SK-N-SH treated with all-trans-retinoic acid at 6 μM for 48 hours (cell line): ENCODE measurements around the gene DNER.

ENCODE experiments used
- ATAC-seq: fragments of 200-7000 bp; cut with Tn5 transposase; 3 replicates; pipeline ENCODE4 v1.9.1; 2020; ENCODE audit warnings: mild to moderate bottlenecking, moderate library complexity
- BACH2 ChIP-seq: fragments of 250-450 bp; sonication (Bioruptor Pico); IDR thresholded peaks from 2 replicates; pipeline ENCODE4 v1.9.0; 2021; ENCODE audit warnings: mild to moderate bottlenecking, borderline replicate concordance
- CSRNP3 ChIP-seq: fragments of 250-450 bp; sonication (Bioruptor Pico); IDR thresholded peaks from 2 replicates; pipeline ENCODE4 v1.5.1; 2021; ENCODE audit warnings: mild to moderate bottlenecking, moderate library complexity
- GLIS3 ChIP-seq: fragments of 250-450 bp; sonication (Bioruptor Pico); IDR thresholded peaks from 2 replicates; pipeline ENCODE4 v1.5.0; 2020; ENCODE audit warnings: mild to moderate bottlenecking, moderate library complexity
- ISL1 ChIP-seq: fragments of 250-450 bp; sonication (Bioruptor Pico); IDR thresholded peaks from 2 replicates; pipeline ENCODE4 v2.1.2; 2022; ENCODE audit warnings: mild to moderate bottlenecking, moderate library complexity
- SNAI2 ChIP-seq: fragments of 250-450 bp; sonication (Bioruptor Pico); IDR thresholded peaks from 2 replicates; pipeline ENCODE4 v1.5.0; 2020; ENCODE audit warnings: mild to moderate bottlenecking, moderate library complexity
- TSHZ2 ChIP-seq: fragments of 250-450 bp; sonication (Bioruptor Pico); IDR thresholded peaks from 2 replicates; pipeline ENCODE4 v1.5.0; 2020; ENCODE audit warnings: mild to moderate bottlenecking, moderate library complexity
- ZC3H10 ChIP-seq: fragments of 250-450 bp; sonication (Bioruptor Pico); IDR thresholded peaks from 2 replicates; pipeline ENCODE4 v1.5.1; 2021; ENCODE audit warnings: mild to moderate bottlenecking, moderate library complexity
- ZFP3 ChIP-seq: fragments of 250-450 bp; sonication (Bioruptor Pico); IDR thresholded peaks from 2 replicates; pipeline ENCODE4 v1.5.0; 2020; ENCODE audit warnings: mild to moderate bottlenecking, moderate library complexity
- ZFP30 ChIP-seq: fragments of 450-650 bp; formaldehyde crosslinking; IDR thresholded peaks from 2 replicates; pipeline ENCODE4 v1.5.0; 2022; ENCODE audit warnings: mild to moderate bottlenecking, moderate library complexity
- ZNF70 ChIP-seq: fragments of 450-650 bp; formaldehyde crosslinking; IDR thresholded peaks from 2 replicates; pipeline ENCODE4 v1.5.0; 2020; ENCODE audit warnings: mild to moderate bottlenecking, moderate library complexity
- ZNF8 ChIP-seq: fragments of 450-650 bp; formaldehyde crosslinking; IDR thresholded peaks from 2 replicates; pipeline ENCODE4 v1.5.0; 2020; ENCODE audit warnings: mild to moderate bottlenecking, moderate library complexity
- TF ChIP-seq, protein P1 (sequence below): fragments of 250-450 bp; sonication (Bioruptor Pico); IDR thresholded peaks from 2 replicates; pipeline ENCODE4 v1.8.0; 2021; ENCODE audit warnings: low read depth, mild to moderate bottlenecking, moderate library complexity, borderline replicate concordance
- TF ChIP-seq, protein P2 (sequence below): fragments of 250-450 bp; sonication (Bioruptor Pico); IDR thresholded peaks from 2 replicates; pipeline ENCODE4 v1.8.0; 2020; ENCODE audit warnings: mild to moderate bottlenecking, moderate library complexity, borderline replicate concordance
- TF ChIP-seq, protein P3 (sequence below): fragments of 250-450 bp; sonication (Bioruptor Pico); IDR thresholded peaks from 2 replicates; pipeline ENCODE4 v1.5.1; 2020; ENCODE audit warnings: low read depth, mild to moderate bottlenecking, moderate library complexity

DNER gene

DNA sequence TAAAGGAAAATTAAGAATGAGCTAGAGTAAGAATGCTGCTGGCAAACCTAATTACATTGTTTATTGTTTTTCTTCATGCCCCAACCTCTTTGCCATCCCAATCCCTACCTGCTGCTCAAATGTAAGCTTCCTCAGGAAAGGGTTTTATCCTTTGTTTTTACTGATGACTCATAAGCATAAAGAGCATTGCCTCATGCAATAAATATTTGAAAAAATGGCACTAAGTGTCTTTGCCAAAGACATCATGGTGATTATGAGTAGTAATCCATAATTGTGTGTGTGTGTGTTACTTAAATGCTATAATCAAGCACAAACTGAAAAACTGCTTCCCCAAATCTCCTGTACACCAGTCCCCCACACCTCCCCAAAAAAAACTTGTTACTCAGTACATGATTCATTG lies 53.4 kb downstream of the DNER start:
- TF ChIP-seq ISL1 (peak; percentile 46), SNAI2 (CRISPR knock-in tag) (no peak), ZNF70 (no peak), GLIS3 (no peak), ZNF8 (CRISPR knock-in tag) (no peak), CSRNP3 (CRISPR knock-in tag) (no peak), TSHZ2 (CRISPR knock-in tag) (no peak), ZFP3 (no peak), ZFP30 (no peak), ZC3H10 (CRISPR knock-in tag) (no peak)
- TF ChIP-seq, protein P1, sequence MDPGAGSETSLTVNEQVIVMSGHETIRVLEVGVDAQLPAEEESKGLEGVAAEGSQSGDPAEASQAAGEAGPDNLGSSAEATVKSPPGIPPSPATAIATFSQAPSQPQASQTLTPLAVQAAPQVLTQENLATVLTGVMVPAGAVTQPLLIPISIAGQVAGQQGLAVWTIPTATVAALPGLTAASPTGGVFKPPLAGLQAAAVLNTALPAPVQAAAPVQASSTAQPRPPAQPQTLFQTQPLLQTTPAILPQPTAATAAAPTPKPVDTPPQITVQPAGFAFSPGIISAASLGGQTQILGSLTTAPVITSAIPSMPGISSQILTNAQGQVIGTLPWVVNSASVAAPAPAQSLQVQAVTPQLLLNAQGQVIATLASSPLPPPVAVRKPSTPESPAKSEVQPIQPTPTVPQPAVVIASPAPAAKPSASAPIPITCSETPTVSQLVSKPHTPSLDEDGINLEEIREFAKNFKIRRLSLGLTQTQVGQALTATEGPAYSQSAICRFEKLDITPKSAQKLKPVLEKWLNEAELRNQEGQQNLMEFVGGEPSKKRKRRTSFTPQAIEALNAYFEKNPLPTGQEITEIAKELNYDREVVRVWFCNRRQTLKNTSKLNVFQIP (CRISPR knock-in tag) = no peak
- TF ChIP-seq, protein P2, sequence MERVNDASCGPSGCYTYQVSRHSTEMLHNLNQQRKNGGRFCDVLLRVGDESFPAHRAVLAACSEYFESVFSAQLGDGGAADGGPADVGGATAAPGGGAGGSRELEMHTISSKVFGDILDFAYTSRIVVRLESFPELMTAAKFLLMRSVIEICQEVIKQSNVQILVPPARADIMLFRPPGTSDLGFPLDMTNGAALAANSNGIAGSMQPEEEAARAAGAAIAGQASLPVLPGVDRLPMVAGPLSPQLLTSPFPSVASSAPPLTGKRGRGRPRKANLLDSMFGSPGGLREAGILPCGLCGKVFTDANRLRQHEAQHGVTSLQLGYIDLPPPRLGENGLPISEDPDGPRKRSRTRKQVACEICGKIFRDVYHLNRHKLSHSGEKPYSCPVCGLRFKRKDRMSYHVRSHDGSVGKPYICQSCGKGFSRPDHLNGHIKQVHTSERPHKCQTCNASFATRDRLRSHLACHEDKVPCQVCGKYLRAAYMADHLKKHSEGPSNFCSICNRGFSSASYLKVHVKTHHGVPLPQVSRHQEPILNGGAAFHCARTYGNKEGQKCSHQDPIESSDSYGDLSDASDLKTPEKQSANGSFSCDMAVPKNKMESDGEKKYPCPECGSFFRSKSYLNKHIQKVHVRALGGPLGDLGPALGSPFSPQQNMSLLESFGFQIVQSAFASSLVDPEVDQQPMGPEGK (CRISPR knock-in tag) = no peak
- TF ChIP-seq, protein P3, sequence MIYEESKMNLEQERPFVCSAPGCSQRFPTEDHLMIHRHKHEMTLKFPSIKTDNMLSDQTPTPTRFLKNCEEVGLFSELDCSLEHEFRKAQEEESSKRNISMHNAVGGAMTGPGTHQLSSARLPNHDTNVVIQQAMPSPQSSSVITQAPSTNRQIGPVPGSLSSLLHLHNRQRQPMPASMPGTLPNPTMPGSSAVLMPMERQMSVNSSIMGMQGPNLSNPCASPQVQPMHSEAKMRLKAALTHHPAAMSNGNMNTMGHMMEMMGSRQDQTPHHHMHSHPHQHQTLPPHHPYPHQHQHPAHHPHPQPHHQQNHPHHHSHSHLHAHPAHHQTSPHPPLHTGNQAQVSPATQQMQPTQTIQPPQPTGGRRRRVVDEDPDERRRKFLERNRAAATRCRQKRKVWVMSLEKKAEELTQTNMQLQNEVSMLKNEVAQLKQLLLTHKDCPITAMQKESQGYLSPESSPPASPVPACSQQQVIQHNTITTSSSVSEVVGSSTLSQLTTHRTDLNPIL = 0 out of 2 replicates have a peak, but pooled peaks have one; percentile 58
- TF ChIP-seq, all 23 proteins: peak for 2
- ATAC-seq = no peak

- no peak for ATAC-seq
- TF ChIP-seq, protein P1 (CRISPR knock-in tag) = no peak
- no peak for TF ChIP-seq CSRNP3 (CRISPR knock-in tag)
- no peak for TF ChIP-seq GLIS3
- TF ChIP-seq BACH2 (CRISPR knock-in tag) = no peak
- no peak for TF ChIP-seq SNAI2 (CRISPR knock-in tag)
- TF ChIP-seq TSHZ2 (CRISPR knock-in tag) = no peak
- TF ChIP-seq, all 23 proteins: peak for 0
These were observed 54.0 kb downstream of the DNER start for GRCh38 chr2:229660391-229660790.
